ENCODE data around the gene LDLRAD4.
A peak's percentile ranks its signal among the peaks of the same experiment; 100 is the strongest.

Gene LDLRAD4

GRCh38 chr18:13503836-13504235 lies 285.3 kb downstream of the LDLRAD4 start:
- no peak for DNase-seq (ENCODE audit: low read depth, low spot score)

GRCh38 chr18:13505780-13506345 lies 287.3 kb downstream of the LDLRAD4 start:
- no peak for DNase-seq (ENCODE audit: low read depth, low spot score)

GRCh38 chr18:13510594-13510993 lies 292.0 kb downstream of the LDLRAD4 start:
- DNase-seq (ENCODE audit: low read depth, low spot score): no peak

DNA sequence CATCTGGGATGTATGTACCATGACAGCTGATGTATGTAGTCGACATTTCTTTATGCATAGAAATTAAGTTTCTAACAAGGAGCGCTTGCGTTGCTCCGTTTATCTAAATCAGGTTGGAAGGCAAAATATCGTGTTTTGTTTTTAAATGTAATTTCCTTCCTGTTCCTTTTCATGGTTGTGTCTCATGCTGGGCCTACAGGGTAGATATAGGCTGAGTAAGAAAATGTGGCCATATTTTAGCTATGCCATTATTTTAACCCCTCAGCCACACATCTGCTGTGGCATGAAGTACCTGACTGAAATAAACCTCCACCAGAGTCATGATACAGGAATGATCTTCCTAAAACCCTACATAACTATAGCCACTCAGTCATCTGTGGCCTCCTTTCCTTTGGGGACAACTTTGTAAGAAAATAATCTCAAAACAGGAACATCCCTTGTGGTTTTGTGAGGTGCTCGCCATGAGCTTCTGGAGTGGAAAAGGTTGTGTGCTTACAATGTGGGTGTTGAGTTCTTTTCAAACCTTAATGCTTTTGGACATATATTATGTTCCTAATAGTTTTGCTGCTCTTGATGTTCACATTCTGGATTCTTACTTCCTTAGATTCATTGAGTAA lies 293.5 kb downstream of the LDLRAD4 start:
- DNase-seq (ENCODE audit: low read depth, low spot score): no peak

GRCh38 chr18:13513021-13513420 lies 294.5 kb downstream of the LDLRAD4 start:
- DNase-seq (ENCODE audit: low read depth, low spot score): peak; percentile 63

GRCh38 chr18:13513481-13513880 lies 294.9 kb downstream of the LDLRAD4 start:
- no peak for DNase-seq (ENCODE audit: low read depth, low spot score)

GRCh38 chr18:13514558-13514957 lies 296.0 kb downstream of the LDLRAD4 start:
- DNase-seq (ENCODE audit: low read depth, low spot score): no peak

- DNase-seq (ENCODE audit: low read depth, low spot score): no peak
These were observed 298.3 kb downstream of the LDLRAD4 start for GRCh38 chr18:13516855-13517254.

DNA sequence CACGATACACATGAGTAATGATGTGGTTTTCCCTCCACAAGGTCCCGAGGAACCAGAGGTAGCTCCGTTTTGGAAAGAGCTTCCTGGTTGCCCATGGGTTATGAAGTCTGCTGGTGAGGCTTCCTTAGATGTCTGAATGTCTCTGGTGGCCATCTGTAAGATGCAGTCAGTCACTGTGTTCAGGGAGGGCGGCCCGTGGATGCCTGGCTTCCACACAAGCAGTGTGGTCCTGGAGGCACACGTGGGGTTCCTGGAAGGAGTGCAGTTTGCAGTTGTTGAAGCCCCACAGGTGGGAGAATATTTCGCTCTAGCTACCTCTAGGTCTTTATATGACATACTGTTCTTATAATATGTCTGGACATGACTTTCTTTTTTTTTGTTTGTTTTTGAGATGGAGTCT lies 298.8 kb downstream of the LDLRAD4 start:
- DNase-seq (ENCODE audit: low read depth, low spot score): no peak

GRCh38 chr18:13518382-13518781 lies 299.8 kb downstream of the LDLRAD4 start:
- DNase-seq (ENCODE audit: low read depth, low spot score): no peak

GRCh38 chr18:13520306-13520705 lies 301.7 kb downstream of the LDLRAD4 start:
- DNase-seq (ENCODE audit: low read depth, low spot score): no peak

GRCh38 chr18:13520741-13521140 lies 302.2 kb downstream of the LDLRAD4 start:
- DNase-seq (ENCODE audit: low read depth, low spot score): no peak

GRCh38 chr18:13521418-13521817 lies 302.9 kb downstream of the LDLRAD4 start:
- no peak for DNase-seq (ENCODE audit: low read depth, low spot score)

DNA sequence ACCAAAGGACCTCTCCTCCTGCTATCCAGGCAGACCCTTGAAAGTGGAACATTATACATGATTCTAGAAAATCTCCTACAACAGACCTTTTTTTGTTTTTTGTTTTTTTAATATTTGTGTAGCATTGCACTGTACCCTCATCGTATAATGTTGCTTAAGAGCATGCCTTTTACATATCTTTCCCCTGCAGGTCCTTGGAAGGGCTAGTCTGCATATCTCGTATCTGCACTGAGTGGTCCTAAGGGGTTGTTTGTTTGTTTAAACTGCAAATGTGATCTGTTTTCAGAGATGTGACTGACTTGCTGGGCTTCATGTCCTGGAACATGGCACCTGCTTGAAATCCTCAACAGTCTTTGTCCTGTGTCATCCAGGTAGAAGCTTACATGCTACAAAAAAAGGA lies 303.7 kb downstream of the LDLRAD4 start:
- no peak for DNase-seq (ENCODE audit: low read depth, low spot score)

GRCh38 chr18:13522861-13523660 lies 304.5 kb downstream of the LDLRAD4 start:
- no peak for DNase-seq (ENCODE audit: low read depth, low spot score)

DNA sequence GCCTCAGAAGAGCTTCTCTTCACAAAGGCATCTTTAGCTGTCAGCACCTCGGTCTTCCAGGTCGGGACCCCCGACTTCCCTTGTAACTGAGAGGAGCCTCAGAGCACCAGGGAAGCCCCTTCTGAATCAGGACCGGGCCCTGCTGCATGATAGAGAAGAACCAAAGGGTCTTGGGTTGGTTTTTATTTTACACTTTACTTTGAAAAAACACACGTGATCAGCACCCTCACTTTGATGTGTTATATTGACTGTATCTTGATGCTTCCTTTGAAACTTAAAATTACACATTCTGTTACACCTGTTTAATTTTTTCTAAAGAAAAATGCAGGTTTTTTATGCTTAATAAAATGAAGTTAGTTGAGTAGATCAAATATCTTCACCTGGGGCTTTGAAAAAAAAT lies 305.5 kb downstream of the LDLRAD4 start:
- no peak for DNase-seq (ENCODE audit: low read depth, low spot score)

- DNase-seq (ENCODE audit: low read depth, low spot score): no peak
These were observed 306.3 kb downstream of the LDLRAD4 start for GRCh38 chr18:13524811-13525210.

DNA sequence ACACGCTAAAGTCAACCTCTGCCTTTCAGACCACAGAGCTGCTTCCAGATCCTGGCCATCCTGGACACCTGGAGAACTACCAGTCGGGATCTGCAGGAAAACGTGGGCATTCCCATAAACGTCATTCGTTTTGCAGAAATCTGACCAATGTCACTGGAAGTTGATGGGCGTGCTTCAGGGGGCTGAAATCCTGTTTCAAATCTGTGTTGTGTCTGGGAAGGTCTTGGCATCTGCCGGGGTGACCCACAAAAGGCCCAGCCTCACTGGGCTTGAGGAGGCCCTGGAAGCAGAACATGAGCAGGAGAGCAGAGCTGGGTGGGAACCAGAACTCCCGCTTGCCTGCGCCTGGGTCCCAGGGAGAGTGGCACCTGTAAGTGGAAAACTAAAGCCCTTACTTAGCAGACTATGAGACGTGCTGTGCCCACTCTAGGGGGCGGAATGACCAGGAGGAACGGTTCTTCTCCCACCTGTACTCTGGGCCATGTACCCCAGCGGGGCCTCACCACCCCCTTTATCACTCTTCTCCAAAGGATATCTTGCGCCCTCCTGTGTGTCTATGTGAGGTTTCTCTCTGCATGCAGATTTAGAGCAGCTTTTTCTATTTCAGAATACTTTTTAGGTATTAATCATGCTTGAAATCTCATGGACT lies 306.9 kb downstream of the LDLRAD4 start:
- DNase-seq (ENCODE audit: low read depth, low spot score): no peak

DNA sequence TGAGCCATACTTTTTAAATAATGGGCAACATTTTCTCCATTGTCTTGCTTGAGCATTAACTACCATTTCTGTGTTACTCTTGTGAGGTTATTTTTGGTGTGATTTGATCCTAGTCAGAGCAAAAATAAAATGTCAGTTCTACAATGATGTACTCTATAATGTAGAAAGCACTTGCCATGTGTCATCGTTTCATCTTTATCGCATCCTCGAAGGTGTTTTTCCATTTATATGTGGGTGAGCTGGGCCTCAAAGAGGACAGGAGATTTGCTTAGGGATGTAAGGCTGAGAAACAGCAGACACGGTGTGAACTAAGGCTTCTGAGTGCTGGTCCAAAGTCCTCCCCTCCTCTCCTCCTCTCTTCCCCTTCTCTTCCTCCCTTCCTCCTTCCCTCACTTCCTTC lies 308.0 kb downstream of the LDLRAD4 start:
- no peak for DNase-seq (ENCODE audit: low read depth, low spot score)

GRCh38 chr18:13527256-13527655 lies 308.7 kb downstream of the LDLRAD4 start:
- no peak for DNase-seq (ENCODE audit: low read depth, low spot score)

- no peak for DNase-seq (ENCODE audit: low read depth, low spot score)
These were observed 309.2 kb downstream of the LDLRAD4 start for GRCh38 chr18:13527730-13528129.

GRCh38 chr18:13528739-13529392 lies 310.3 kb downstream of the LDLRAD4 start:
- no peak for DNase-seq (ENCODE audit: low read depth, low spot score)
